CD4-positive, alpha-beta T cell treated with Interleukin-17A for 1 hour (primary cell): ENCODE data around the gene TBC1D22B.
"Not testable (repeated sequence)": the region's sequence is repeated elsewhere in the genome, so short reads cannot be mapped to it uniquely, and the experiment has no call there.

Experiments used
- DNase-seq: peaks from one replicate; pipeline ENCODE4 v3.0.0-alpha.2; 2020

Gene TBC1D22B

GRCh38 chr6:37269105-37269504 is 11.5 kb downstream of the TBC1D22B start:
- DNase-seq: no peak

GRCh38 chr6:37272834-37273566 is 15.4 kb downstream of the TBC1D22B start:
- no peak for DNase-seq

GRCh38 chr6:37273690-37274089 is 16.1 kb downstream of the TBC1D22B start:
- DNase-seq: no peak

- DNase-seq: no peak
These were observed 17.8 kb downstream of the TBC1D22B start for GRCh38 chr6:37275350-37275749.

GRCh38 chr6:37277001-37277409 is 19.4 kb downstream of the TBC1D22B start:
- DNase-seq: no peak

- DNase-seq: no peak
These were observed 22.0 kb downstream of the TBC1D22B start for GRCh38 chr6:37279366-37280134.

GRCh38 chr6:37280162-37280887 is 22.8 kb downstream of the TBC1D22B start:
- no peak for DNase-seq

- DNase-seq: no peak
These were observed 24.8 kb downstream of the TBC1D22B start for GRCh38 chr6:37282371-37282770.

GRCh38 chr6:37283268-37283667 is 25.7 kb downstream of the TBC1D22B start:
- no peak for DNase-seq

GRCh38 chr6:37283671-37284151 is 26.1 kb downstream of the TBC1D22B start:
- no peak for DNase-seq

GRCh38 chr6:37284781-37285180 is 27.2 kb downstream of the TBC1D22B start:
- no peak for DNase-seq

GRCh38 chr6:37285861-37286311 is 28.3 kb downstream of the TBC1D22B start:
- DNase-seq: no peak

GRCh38 chr6:37287519-37288157 is 30.1 kb downstream of the TBC1D22B start:
- DNase-seq: no peak

- DNase-seq: no peak
These were observed 30.7 kb downstream of the TBC1D22B start for GRCh38 chr6:37288247-37288646.

- DNase-seq: peak; percentile 58
These were observed 32.4 kb downstream of the TBC1D22B start for GRCh38 chr6:37289931-37290330.

- no peak for DNase-seq
These were observed 35.9 kb downstream of the TBC1D22B start for GRCh38 chr6:37293426-37293825.

GRCh38 chr6:37297637-37298036 is 40.1 kb downstream of the TBC1D22B start:
- not testable (repeated sequence) for DNase-seq

- no peak for DNase-seq
These were observed 41.4 kb downstream of the TBC1D22B start for GRCh38 chr6:37298958-37299357.

GRCh38 chr6:37299990-37300389 is 42.4 kb downstream of the TBC1D22B start:
- DNase-seq: no peak

- no peak for DNase-seq
These were observed 44.6 kb downstream of the TBC1D22B start for GRCh38 chr6:37302086-37302686.

GRCh38 chr6:37303091-37303660 is 45.6 kb downstream of the TBC1D22B start:
- DNase-seq: no peak

GRCh38 chr6:37303891-37304503 is 46.4 kb downstream of the TBC1D22B start:
- no peak for DNase-seq
